HG03442 (cell line): Measurements from ENCODE around the gene POLK.
"Not testable (repeated sequence)": the region's sequence is repeated elsewhere in the genome, so short reads cannot be mapped to it uniquely, and the experiment has no call there.

Source experiments
- ATAC-seq: cut with Tn5 transposase; IDR thresholded peaks from one replicate; pipeline ENCODE4 v1.9.1; 2021; ENCODE audit warnings: mild to moderate bottlenecking, moderate library complexity; ENCODE audit not compliant: unreplicated experiment

The POLK gene

DNA sequence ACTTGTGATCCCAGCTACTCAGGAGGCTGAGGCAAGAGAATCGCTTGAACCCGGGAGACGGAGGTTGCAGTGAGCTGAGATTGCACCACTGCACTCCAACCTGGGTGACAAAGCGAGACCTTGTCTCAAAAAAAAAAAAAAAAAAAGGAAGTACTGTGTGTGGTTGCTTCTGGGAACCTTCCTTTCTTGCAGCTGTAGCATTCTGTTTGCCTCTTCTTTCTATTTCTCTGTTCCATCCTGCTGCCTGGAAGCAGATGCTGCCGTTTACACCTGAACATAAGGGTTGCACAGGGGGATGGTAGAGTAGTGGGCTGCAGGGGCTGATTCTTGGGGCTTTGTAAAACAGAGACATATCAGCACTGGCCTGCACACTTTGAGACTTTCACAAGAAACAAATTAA lies 95.7 kb downstream of the POLK start:
- ATAC-seq: not testable (repeated sequence)

DNA sequence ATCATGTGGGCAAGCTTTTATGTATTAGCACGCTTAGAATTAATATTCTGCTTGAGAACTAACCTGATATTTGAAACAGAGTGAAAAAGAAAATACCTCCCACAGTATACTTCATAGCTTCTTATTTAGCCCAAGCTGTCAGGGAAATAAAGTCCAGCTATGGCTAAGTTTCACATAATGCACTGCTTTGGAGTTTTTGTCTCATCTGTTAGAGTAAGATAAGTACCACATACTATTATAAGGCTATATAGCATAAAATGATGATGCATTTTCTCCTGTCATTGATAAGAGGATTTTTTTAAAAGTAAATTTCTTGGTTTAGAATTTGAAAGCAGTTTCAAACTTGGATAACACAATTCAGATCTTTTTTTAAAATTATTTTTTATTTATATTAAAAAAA lies 97.2 kb downstream of the POLK start:
- no peak for ATAC-seq

DNA sequence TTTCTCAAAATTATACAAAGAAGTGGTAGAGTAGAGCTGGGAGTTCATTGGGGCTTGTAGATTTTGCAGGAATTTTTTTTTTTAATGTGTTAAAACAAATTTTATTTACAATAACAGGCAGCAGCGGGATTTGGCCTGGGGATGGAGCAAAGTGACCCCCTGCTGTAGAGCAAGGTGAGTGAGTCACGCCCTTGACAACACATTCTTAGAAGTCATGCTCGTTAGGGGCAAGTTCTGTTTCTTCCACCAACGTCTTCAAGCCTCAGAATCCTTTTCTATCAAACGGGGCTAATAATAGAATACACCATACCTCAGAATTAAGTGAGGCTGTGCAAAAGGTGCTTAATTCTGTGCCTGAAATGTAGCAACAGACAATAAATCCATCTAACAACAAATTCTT lies 98.5 kb downstream of the POLK start:
- ATAC-seq: no peak

DNA sequence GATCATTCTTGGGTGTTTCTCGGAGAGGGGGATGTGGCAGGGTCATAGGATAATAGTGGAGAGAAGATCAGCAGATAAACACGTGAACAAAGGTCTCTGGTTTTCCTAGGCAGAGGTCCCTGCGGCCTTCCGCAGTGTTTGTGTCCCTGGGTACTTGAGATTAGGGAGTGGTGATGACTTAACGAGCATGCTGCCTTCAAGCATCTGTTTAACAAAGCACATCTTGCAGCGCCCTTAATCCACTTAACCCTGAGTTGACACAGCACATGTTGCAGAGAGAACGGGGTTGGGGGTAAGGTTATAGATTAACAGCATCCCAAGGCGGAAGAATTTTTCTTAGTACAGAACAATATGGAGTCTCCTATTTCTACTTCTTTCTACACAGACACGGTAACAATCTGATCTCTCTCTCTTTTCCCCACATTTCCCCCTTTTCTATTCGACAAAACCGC lies 99.2 kb downstream of the POLK start:
- ATAC-seq: not testable (repeated sequence)

DNA sequence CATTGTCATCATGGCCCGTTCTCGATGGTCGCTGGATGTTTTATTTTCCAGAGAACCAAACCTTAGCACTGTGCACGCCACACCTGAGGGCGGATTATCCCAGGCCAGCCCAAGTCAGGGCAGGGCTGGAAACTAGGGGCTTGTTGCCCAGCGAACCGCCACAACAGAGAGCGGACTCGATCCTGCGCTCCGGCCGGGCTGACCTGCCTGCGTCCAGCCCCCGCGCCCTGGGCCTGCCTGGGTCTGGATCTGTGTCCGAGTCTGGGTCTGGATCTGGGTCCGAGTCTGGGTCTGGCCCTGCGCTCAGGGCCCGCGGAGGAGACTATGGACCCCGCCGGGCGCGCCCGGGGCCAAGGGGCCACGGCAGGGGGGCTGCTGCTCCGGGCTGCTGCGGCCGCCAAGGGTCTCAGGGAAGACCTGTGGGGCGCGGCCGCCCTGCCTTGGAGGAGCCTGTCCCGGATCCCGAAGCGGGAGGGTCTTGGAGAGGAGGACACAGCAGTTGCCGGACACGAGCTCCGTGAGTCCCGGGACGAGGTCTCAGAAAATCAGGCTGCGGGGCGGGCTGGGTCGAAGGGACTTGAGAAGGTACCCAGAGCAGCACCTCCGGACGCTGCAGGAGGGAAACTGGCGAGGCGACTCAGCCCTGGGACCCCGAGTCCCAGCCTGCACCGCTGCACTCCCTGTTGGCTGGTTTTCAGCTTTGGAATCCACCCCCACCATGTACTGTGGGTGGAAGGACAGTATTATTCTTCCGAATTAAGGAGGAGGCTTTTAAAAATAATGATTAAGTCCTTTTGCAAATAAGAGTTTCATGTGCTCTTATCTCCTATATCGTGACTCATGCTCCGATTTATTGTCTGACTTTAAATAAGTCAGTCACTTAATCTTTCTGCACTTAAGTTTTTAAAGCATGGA lies 99.9 kb downstream of the POLK start, which contains the start of gene ANKDD1B:
Gene ANKDD1B (plus strand): TSS at position 143 of the 915 bp plus-strand sequence. CDS start 182 bp downstream, at position 325.
- no peak for ATAC-seq

DNA sequence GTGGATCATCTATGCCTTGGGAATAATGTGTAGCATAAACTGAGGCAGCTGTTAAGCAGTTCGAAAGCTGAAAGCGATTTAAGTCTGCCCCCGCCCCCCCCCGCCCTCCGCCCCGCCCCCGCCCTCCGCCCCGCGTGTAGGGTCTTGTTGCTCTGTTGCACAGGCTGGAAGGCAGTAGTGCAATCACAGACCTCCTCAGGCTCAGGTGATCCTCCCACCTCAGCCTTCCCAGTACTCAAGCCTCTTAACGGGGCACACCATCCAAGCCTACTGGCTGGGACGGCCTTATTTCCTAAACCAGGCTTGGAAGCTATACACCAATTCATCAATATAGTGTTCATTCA lies 100.5 kb downstream of the POLK start:
- ATAC-seq: no peak

DNA sequence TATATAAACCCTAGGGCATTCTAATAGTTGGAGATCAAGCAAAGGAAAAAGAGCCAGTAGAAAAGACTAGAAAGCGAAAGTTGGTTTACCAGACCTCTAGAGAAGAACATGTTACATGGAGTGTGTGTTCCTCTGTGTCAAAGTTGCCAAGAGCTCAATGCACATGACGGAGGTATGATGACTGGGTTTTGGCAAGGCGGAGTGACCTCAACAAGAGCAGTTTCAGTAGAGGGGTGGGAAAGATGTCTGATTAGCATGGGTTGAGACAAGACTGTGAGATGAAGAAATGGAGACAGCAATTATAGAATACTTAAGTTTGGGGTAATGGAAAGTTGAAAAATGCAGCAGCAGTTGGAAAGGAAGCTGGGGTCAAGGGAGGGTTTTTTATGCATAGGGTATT lies 101.2 kb downstream of the POLK start:
- no peak for ATAC-seq

DNA sequence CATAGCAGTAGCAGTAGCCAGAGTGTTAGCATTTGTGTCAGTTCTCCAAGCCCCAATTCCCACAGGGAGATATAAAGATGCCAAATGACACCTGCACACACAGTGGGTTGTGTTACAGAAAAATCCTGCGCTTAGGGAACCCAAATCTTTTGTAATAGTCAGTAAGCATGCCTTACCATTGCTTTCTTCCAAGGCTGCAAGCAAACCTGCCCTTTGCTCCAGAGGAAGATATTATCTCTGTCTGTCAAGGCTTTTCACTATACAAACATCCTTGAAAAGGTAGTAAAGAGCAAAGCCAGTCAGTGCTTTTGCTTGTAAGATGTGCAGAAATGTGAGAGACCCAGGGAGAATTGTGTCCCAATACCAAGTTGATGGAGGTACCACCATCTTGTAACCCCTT lies 102.5 kb downstream of the POLK start:
- no peak for ATAC-seq

DNA sequence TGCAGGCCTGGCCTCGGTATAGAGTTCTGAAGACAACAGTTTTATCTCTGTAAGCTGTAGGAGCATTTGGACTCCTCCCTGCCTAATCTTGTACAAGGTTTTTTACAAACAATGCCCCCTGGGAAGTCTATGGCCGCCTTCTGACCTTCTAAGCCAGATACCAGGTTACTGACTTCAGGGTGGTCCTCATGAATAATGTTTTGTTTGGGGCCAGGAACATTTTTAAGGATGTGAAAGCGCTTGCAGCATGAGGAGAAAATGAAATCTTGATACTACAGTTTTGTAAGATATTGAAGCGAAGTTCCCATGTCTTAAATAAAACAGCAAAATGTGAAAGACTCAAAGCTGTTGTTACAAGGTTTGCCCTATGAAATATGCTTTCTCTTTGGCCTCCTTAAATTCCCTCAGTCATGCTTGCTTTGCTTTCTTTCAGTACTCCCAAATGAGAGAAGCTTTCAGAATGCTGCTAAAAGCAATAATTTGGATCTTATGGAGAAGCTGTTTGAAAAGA lies 104.7 kb downstream of the POLK start:
- ATAC-seq: no peak

DNA sequence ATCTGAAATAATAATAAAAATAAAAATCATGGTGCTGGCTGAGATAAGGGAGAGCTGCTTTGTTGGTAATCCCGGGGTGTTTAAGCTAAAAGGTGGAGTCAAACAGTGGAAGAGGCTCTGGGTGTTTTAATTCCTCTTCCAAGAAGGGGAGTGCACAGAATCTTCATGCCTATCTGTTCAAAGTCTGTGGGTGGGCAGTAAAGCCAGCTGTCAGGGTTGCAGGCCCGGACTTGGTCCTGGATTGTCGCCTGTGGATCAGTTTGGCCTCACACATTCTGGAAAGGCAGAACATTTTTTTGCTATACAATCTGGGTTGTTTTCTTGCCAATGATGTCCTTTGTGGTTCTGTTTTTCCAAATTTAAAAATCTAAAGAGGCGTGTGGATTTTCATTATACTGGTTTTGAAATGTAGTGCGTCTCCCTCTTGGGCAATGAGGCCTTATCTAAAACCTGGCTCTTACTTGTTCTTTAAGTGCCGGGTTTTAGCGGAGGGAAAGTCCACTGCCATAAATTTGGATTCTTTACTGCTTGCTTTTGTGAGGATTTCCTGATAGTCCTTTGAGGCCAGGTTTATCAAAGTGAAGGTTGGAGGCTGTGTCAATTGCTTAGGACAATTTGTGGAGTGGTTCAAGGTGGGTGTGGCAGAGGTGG lies 105.4 kb downstream of the POLK start:
- no peak for ATAC-seq

DNA sequence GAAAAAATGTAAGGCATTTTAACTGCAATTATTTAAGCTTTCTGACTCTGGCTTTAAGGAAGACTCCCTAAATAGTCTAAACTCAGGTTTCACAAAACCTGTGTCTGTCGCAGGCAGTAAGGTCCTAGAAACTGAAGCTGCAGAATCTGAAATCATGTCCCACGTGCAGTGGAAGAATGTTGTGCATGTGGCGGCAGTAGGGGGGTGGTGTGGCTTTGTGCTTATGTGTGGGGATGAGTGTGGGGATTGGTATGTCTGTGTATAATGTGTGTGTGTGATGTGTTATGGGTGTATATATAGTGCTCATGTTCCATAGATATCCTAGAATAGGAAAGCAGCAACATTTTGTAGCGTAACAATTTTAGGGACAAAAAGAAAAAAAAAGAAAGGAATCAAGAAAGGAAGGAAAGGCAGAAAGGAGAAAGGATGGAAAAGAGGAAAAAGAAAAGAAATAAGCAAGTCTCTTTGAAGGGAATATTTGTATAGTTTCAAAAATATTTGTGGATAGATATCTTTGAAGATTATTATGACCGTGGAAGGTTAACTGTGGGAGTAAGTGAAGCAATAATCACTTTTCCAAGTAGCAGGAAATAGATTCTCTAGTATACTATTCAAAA lies 106.2 kb downstream of the POLK start:
- ATAC-seq: no peak

DNA sequence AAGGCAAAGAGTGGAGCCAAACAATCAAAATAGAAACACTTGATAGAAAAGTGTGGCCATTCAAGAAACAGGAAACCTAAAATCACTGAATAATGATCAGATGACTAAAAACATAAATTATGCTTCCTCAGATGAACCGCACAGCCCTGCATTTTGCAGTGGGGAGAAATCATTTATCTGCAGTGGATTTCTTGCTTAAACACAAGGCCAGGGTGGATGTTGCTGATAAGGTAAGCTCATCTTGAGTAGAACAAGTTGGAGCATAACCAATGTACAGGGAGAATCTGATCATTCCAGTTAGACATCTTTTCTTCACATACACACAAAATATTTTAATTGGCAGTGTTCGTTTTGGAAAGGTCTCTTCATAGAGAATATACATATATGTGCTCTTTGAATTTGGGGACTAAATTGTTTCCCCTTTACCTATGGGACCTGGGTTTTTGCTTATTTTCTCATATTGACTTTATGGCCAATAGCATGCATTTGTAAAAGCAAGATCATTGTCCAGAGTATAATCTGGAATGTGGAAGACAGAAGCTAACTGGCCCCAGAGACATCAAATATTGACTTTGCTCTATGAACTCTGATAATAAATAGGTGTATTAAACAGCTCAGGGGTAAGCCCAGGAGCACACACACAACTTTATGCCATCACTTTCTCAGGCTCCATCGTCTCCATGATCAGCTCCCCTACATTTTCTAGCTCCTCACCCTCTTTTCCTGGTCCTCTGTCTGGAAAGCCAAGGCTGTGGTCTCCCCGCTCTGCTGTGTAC lies 108.7 kb downstream of the POLK start:
- ATAC-seq: no peak

DNA sequence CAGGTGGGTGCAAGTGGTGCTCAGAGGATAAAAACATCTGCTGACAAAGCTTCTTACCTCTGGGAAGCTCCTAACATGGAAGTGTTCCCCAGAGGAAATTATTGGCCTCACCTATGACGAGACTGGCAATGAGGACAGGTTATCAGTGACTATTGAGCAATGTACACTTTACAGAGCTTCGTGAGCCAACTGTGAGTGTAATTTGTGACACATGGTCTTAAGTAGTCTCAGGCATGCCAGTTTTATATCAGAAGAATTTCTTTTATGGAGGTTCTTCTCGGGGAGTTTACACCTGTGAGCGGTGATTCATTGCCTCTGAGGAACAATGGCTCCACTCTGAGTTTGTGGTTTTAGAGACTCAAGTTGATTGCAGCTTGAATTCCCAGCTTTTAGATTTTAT lies 110.9 kb downstream of the POLK start:
- no peak for ATAC-seq

DNA sequence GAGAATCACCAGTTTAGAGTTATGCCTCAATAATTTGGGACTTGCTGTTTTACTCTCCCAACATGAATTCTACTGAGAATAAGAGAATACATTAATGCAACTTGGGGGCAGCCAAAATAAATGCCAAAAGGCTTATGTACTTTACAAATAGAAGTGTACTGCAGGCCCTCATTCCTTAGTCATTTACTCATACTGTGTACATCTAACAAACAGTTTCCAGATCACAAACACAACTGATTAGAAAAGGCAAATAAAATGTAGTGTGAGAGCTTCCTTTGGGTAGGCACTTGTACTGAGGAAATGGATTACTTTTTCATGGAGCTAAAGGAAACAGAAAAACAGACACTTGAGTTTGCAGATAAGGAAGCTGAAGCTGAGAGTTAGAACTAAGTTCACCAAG lies 112.2 kb downstream of the POLK start:
- ATAC-seq: no peak

DNA sequence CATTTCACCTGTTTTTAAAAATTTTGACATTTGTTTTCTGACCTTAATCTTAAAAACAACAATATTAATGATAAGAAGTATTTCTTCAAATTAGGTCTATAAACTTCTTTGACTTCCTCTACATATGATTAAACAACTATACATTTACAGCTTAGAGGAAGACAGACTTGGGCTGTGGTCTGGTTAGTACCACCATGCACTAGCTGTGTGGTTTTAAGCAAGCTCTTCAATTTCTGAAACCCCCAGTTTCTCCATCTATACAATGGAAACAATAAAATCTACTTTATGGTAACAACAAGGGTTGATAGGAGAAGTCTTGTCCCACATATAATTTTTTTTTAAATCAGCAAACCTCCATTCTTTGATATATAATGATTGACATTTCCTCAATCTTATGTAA lies 115.3 kb downstream of the POLK start:
- ATAC-seq: no peak

DNA sequence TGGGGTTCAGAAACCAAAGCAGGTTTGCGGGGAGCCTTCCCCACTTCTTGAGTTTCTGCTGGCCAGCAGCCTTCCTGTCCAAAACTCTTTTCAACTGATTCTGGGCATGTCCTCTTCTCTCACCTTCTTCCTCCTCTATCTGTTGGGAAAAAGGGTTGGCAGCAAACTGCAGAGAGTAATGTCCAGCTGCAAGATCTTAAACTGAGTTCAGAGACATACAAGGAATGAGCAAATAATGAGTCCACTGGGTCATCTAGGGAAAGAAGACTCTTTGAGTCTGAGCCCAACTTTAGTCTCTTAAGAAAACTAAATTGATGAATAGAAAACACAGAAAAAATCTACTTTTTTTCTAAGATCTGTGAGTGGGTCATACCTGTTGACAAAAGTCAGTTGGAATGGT lies 116.1 kb downstream of the POLK start:
- no peak for ATAC-seq

DNA sequence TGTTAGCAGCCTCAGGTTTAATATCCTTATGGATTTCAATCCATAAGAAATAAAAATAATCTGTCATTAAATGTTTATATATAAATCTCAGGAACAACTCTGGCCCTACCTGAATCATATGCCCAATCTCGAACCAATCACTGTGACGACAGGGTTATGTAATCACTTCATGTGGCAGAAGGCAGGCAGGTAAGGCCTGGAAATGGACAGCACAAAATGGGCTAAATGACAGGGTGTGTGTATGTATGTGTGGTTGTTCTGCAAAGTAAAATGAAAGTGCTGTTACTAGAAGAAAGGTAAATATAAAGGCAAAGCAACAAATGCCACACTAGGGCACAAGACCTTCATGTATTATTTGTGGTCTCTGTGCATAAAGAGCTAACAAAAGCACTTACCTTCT lies 119.2 kb downstream of the POLK start:
- no peak for ATAC-seq

DNA sequence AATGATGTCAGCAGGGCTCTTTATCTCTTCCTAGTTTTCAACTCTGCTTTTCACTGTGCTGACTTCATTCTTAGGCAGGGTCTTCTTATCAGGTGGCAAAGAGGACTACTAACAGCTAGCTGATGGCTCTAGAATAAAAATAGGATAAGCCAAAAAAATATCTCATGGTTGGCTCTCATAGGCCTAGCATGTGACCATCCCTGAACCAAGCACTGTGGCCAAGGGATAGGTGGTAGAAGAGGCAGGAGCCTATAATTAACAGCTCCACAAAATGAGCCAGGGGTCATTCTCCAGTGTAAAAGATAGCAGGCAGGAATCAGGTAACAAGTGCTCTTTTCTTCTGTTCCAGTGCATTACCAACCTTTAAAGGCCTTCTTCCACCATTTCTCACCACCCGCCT lies 120.6 kb downstream of the POLK start:
- no peak for ATAC-seq

DNA sequence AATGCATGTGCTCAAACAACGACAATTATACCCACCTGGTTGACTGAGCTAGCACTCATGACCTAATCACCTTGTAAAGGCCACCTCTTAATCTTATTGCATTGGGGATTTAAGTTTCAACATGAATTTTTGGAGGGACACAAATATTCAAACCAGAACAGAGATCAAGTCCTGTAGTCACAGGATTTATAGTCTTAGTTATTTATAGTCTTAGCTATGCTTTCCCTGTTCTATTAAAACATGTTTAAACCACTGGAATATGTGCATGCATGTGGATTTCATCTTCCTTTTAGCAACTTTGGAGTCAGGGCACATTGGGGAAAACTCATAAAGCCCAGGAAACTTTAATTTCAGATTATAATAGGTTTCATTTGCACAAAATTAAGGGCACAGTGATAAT lies 126.3 kb downstream of the POLK start:
- ATAC-seq: no peak

DNA sequence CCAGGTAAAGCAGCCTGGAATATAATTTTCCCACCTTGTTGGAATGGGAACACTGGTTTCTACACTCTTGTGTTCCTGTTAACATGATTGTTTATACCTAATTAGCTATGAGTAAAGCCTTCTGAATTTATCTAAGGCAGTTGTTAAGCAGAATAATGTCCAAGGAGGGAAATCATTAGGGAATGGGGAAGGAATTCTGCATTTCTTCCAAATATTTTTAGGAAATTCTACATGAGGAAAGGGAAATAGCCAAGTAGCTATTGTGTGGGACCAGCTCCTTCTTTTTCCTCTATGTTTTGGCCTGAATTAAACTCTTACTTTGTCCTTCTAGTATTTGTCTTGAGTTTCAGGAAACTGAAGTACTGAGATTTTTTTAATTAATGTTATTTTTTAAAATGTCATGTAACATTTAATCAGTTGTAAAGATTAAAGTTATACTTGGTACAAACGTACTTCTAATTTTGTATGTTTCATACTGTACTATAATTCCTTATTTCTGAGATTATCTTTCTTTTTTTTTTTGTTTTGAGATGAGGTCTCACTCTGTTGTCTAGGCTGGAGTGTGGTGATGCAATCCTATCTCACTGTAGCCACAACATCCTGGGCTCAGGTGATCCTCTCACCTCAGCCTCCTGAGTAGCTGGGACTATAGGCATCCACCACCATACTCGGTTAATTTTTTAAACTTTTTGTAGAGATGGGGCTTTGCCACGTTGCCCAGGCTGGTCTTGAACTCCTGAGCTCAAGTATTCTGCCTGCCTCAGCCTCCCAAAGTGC lies 128.0 kb downstream of the POLK start:
- no peak for ATAC-seq
